Spleen (tissue), 7 donors: ENCODE measurements around the gene TBC1D16.

Source experiments
- POLR2A ChIP-seq, 3 donors: fragments of 450-650 bp; IDR thresholded peaks; one replicate each; pipeline ENCODE4 v1.5.1; 2017; ENCODE audit warnings: antibody characterized with exemption in 3 of 3, mild to moderate bottlenecking in 1 of 3
- POLR2AphosphoS5 ChIP-seq, 3 donors: sonication (generic); formaldehyde crosslinking; IDR thresholded peaks; one replicate each; pipeline ENCODE4 v1.5.1; 2017; ENCODE audit warnings: antibody characterized with exemption in 3 of 3
- TF ChIP-seq, protein P1 (sequence below), 11 experiments: fragments of 200-600 bp in 7 of 11; fragments of 450-650 bp in 4 of 11; sonication (generic) in 4 of 11; IDR thresholded peaks in 8 of 11; conservative IDR thresholded peaks in 3 of 11; 1 replicate in 7 of 11; 2 replicates in 4 of 11; pipeline versions ENCODE4 v1.4.0 to v1.8.0; 2016 to 2021; ENCODE audit warnings: antibody characterized with exemption in 11 of 11, inconsistent platforms in 4 of 11, mild to moderate bottlenecking in 1 of 11
- donor health status: DM: no; HTN: no; CAD: no; lungs with moderate emphysema.
- donor health status: DM: no; HTN: no; CAD: no.
- donor health status: DM: no; HTN: no; CAD: no.

DNA sequence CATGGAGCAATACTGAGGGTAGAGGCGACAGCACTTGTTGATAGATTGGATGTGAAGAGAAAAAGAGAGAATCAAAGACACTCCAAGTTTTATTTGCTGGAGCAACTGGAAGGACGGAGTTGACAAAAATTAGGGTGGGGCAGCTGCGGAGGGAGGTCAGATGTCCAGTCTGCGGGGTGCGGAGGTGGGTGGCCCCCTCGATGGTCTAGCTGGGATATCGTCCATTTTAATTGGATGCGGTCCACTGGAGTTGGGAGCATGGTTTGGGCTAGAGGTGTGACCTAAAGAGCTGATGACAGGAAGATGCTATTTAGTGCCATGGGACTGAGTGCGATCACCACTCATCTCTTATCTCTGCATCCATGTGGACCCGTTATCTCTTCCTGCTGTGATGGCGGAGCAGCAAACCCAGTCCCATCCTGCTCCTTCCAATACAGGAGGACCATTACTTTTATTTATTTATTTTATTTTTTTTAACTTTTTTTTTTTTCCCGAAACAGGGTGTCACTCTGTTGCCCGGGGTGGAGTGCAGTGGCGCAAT lies 148.2 kb downstream of the TBC1D16 start:
- TF ChIP-seq, protein P1, sequence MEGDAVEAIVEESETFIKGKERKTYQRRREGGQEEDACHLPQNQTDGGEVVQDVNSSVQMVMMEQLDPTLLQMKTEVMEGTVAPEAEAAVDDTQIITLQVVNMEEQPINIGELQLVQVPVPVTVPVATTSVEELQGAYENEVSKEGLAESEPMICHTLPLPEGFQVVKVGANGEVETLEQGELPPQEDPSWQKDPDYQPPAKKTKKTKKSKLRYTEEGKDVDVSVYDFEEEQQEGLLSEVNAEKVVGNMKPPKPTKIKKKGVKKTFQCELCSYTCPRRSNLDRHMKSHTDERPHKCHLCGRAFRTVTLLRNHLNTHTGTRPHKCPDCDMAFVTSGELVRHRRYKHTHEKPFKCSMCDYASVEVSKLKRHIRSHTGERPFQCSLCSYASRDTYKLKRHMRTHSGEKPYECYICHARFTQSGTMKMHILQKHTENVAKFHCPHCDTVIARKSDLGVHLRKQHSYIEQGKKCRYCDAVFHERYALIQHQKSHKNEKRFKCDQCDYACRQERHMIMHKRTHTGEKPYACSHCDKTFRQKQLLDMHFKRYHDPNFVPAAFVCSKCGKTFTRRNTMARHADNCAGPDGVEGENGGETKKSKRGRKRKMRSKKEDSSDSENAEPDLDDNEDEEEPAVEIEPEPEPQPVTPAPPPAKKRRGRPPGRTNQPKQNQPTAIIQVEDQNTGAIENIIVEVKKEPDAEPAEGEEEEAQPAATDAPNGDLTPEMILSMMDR (IDR thresholded peaks at IDR 0.05 in 8 of 11, conservative IDR thresholded peaks at IDR 0.05 in 3 of 11) = no peak
- no peak for TF ChIP-seq POLR2AphosphoS5 (IDR thresholded peaks at IDR 0.05)
- no peak for TF ChIP-seq POLR2A (IDR thresholded peaks at IDR 0.05)
